Retinal pigment epithelial cell (primary cell): Measurements from ENCODE around the gene BCL2L13.
"Not testable (repeated sequence)": the region's sequence is repeated elsewhere in the genome, so short reads cannot be mapped to it uniquely, and the experiment has no call there.

Experiments
- DNase-seq: peaks from one replicate; pipeline ENCODE4 v3.0.0-alpha.2; 2010; ENCODE audit warnings: low read depth
- H3K4me3 ChIP-seq: 2 replicates; pipeline ENCODE4 v1.5.1; 2011; ENCODE audit warnings: mild to moderate bottlenecking, low read length, control low read depth, moderate library complexity
- TF ChIP-seq, protein P1 (sequence below): conservative IDR thresholded peaks from 2 replicates; pipeline ENCODE4 v1.5.1; 2011; ENCODE audit warnings: low read depth, low read length, control low read depth, inconsistent platforms

Gene BCL2L13

DNA sequence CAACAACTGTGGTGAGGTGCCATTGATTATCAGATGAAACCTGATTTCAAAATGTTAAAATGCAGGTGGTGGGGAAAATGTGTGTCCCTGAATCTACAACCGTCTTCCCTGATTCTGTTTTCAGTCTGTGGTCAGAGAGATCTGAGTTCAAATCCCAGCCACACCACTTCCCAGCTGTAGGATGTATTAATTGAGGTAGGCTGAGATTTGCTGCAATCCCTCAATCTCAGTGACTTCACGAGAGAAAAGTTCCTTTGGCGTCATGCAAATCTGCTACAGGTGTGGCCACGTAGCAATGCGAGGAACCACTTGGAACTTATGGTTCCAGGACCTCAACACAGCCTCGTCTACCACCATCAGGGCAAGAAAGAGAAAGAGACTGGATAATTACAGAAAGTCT is 56.2 kb downstream of the BCL2L13 start:
- no peak for DNase-seq
- TF ChIP-seq, protein P1, sequence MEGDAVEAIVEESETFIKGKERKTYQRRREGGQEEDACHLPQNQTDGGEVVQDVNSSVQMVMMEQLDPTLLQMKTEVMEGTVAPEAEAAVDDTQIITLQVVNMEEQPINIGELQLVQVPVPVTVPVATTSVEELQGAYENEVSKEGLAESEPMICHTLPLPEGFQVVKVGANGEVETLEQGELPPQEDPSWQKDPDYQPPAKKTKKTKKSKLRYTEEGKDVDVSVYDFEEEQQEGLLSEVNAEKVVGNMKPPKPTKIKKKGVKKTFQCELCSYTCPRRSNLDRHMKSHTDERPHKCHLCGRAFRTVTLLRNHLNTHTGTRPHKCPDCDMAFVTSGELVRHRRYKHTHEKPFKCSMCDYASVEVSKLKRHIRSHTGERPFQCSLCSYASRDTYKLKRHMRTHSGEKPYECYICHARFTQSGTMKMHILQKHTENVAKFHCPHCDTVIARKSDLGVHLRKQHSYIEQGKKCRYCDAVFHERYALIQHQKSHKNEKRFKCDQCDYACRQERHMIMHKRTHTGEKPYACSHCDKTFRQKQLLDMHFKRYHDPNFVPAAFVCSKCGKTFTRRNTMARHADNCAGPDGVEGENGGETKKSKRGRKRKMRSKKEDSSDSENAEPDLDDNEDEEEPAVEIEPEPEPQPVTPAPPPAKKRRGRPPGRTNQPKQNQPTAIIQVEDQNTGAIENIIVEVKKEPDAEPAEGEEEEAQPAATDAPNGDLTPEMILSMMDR, result no peak
- no peak overlapping the region for H3K4me3 ChIP-seq

DNA sequence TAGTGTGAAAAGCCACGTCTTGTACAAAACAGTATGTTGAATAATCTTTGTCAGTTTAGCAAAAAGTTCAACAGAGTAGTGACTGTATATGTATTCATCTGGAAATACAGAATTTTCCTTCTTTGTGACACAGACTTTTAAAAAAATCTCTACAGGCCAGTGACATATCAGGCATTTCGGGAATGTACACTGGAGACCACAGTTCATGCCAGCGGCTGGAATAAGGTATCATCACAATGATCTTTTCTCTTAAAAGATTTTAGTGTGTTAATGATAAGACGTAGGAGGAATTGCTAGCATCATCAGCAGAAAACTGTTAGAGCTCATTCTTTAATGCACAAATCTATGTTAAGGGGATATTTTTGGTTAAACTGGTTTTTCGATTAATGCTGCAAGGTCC is 57.4 kb downstream of the BCL2L13 start:
- DNase-seq, result no peak
- H3K4me3 ChIP-seq, result no peak overlapping the region
- TF ChIP-seq, protein P1, result no peak

DNA sequence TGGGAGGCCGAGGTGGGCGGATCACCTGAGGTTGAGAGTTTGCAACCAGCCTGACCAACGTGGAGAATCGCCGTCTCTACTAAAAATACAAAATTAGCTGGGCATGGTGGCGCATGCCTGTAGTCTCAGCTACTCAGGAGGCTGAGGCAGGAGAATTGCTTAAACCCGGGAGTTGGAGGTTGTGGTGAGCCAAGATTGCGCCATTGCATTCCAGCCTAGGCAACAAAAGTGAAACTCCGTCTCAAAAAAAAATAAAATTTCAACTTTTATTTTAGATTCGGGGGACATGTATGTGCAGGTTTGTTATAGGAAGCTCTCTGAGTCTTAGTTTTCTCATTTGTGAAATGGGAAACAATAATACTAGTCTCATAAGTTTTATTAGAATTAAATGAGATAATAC is 58.6 kb downstream of the BCL2L13 start:
- not testable (repeated sequence) for DNase-seq, H3K4me3 ChIP-seq

DNA sequence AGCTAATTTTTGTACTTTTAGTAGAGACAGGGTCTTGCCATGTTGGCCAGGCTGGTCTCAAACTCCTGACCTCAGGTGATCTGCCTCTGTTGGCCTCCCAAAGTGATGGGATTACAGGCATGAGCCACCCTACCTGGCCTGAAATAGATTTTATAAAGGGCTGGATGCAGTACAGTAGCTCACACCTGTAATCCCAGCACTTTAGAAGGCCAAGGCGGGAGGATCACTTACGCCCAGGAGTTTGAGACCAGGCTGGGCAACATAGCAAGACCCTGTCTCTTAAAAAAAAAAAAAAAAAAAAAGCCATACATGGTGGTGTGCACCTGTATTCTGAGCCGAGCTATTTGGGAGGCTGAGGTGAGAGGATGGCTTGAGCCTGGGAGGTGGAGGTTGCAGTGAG is 59.7 kb downstream of the BCL2L13 start:
- not testable (repeated sequence) for DNase-seq, H3K4me3 ChIP-seq

DNA sequence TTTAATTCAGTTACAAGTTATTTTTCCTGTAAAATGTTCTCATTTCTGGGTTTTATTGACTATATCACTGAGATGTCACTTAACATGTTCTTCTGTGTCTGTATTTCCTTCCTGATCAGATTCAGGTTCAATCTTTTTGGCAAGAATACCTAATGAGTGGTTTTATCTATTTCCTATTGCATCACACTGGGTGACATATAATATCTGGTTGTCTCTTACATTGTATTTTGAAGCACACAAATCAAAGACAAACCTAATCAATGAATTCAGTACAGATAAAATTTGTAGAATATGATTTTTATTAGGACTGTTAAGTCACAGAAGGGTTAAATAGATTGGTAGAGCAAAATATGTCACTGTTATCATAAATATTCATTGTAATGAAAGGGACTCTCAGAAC is 60.4 kb downstream of the BCL2L13 start:
- DNase-seq, result no peak
- no peak overlapping the region for H3K4me3 ChIP-seq
- TF ChIP-seq, protein P1, result no peak

DNA sequence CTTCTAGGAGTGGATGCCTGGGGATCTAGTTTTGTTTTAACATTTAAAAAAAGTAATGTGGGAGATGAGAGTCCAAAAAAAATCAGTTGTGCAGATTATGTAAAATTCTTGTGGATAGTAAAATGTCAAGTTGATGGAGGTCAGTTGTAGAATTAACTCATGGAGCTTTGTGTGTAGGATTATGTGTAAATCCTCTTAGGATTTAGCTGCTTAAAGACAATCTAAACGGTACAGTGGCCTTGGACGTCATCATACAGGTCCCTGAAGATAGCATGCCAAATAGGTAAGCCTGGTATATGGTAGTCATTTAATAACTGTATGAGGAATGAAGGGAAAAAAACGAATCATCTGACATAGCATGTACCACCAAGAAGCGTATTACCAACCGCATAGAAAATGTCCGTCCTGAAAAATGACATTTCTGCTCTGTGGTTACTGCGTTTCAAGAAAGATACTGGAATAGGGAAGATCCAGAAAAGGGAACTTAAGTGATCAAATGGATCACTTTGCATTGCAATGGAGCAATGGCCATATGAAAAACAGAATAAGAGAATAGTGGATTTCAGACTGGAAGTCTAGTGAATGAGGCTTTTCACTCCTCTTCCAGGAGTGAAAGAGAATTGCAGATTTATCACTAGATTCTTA is 61.3 kb downstream of the BCL2L13 start:
- TF ChIP-seq, protein P1, result no peak
- DNase-seq, result peak; percentile 75
- H3K4me3 ChIP-seq, result no peak overlapping the region

DNA sequence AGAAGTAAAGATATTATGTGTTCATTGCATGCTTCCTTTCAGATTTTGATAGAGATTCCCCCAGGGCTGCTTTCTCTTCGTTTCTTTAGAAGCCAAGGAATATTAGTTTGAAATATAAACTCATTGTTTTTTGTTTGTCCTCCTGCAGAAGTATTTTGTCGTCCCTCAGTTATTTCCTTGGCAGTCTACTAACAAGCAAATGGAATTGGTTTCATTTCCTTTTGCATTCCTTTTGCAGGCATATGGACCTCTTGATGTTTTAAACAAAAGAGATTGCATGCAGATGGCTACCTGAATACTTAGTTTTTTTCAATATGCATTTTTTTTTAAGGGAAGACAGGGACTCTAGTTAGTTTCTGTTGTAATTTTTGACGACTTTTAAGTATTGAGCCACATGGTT is 62.2 kb downstream of the BCL2L13 start:
- no peak for DNase-seq
- TF ChIP-seq, protein P1, result no peak
- no peak overlapping the region for H3K4me3 ChIP-seq

DNA sequence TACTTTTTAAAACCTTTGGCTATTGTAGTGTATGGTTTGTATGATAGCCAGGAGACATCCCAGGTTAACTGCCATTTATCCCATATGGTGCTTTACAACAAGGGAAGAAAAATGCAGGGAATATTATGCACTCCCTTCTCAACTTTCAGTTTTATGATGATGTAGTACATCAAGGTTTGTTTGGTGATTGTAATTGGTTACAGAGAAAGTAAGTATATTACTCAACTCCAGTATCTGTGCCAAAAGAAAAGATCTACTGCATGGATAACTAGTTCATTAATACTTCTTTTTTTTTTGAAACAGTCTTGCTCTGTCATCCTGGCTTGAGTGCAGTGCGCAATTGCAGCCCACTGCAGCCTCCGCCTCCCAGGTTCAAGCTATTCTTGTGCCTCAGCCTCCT is 65.3 kb downstream of the BCL2L13 start:
- TF ChIP-seq, protein P1, result no peak
- DNase-seq, result no peak
- no peak overlapping the region for H3K4me3 ChIP-seq
